GM10266 (cell line): Measurements from ENCODE around the gene TCF7L2.

Experiments used
- DNase-seq: peaks from one replicate; pipeline ENCODE4 v3.0.0; 2012; ENCODE audit errors: extremely low spot score
- CTCF ChIP-seq: IDR thresholded peaks from 2 replicates; pipeline ENCODE4 v1.5.1; 2012; ENCODE audit warnings: mild to moderate bottlenecking, low read depth; ENCODE audit not compliant: control insufficient read depth, insufficient read depth; ENCODE audit errors: missing control alignments

Gene TCF7L2

GRCh38 chr10:113096128-113096996 is 146.3 kb downstream of the TCF7L2 start:
- DNase-seq = no peak
- no peak for TF ChIP-seq CTCF

- DNase-seq = no peak
- no peak for TF ChIP-seq CTCF
These were observed 147.0 kb downstream of the TCF7L2 start for GRCh38 chr10:113097036-113097435.

GRCh38 chr10:113099431-113100183 is 149.6 kb downstream of the TCF7L2 start:
- no peak for DNase-seq
- TF ChIP-seq CTCF = no peak

- TF ChIP-seq CTCF = no peak
- no peak for DNase-seq
These were observed 150.2 kb downstream of the TCF7L2 start for GRCh38 chr10:113100281-113100680.

- no peak for TF ChIP-seq CTCF
- no peak for DNase-seq
These were observed 153.2 kb downstream of the TCF7L2 start for GRCh38 chr10:113103131-113103840.

GRCh38 chr10:113104047-113104446 is 154.0 kb downstream of the TCF7L2 start:
- no peak for DNase-seq
- no peak for TF ChIP-seq CTCF
